GM18502 (cell line): ENCODE measurements around the gene SEC16A.

Experiments used
- ATAC-seq: cut with Tn5 transposase; IDR thresholded peaks from one replicate; pipeline ENCODE4 v1.9.1; 2021; ENCODE audit warnings: mild to moderate bottlenecking; ENCODE audit not compliant: unreplicated experiment, poor library complexity

SEC16A gene, protein sequence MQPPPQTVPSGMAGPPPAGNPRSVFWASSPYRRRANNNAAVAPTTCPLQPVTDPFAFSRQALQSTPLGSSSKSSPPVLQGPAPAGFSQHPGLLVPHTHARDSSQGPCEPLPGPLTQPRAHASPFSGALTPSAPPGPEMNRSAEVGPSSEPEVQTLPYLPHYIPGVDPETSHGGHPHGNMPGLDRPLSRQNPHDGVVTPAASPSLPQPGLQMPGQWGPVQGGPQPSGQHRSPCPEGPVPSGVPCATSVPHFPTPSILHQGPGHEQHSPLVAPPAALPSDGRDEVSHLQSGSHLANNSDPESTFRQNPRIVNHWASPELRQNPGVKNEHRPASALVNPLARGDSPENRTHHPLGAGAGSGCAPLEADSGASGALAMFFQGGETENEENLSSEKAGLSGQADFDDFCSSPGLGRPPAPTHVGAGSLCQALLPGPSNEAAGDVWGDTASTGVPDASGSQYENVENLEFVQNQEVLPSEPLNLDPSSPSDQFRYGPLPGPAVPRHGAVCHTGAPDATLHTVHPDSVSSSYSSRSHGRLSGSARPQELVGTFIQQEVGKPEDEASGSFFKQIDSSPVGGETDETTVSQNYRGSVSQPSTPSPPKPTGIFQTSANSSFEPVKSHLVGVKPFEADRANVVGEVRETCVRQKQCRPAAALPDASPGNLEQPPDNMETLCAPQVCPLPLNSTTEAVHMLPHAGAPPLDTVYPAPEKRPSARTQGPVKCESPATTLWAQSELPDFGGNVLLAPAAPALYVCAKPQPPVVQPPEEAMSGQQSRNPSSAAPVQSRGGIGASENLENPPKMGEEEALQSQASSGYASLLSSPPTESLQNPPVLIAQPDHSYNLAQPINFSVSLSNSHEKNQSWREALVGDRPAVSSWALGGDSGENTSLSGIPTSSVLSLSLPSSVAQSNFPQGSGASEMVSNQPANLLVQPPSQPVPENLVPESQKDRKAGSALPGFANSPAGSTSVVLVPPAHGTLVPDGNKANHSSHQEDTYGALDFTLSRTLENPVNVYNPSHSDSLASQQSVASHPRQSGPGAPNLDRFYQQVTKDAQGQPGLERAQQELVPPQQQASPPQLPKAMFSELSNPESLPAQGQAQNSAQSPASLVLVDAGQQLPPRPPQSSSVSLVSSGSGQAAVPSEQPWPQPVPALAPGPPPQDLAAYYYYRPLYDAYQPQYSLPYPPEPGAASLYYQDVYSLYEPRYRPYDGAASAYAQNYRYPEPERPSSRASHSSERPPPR (N-terminal part only)

DNA sequence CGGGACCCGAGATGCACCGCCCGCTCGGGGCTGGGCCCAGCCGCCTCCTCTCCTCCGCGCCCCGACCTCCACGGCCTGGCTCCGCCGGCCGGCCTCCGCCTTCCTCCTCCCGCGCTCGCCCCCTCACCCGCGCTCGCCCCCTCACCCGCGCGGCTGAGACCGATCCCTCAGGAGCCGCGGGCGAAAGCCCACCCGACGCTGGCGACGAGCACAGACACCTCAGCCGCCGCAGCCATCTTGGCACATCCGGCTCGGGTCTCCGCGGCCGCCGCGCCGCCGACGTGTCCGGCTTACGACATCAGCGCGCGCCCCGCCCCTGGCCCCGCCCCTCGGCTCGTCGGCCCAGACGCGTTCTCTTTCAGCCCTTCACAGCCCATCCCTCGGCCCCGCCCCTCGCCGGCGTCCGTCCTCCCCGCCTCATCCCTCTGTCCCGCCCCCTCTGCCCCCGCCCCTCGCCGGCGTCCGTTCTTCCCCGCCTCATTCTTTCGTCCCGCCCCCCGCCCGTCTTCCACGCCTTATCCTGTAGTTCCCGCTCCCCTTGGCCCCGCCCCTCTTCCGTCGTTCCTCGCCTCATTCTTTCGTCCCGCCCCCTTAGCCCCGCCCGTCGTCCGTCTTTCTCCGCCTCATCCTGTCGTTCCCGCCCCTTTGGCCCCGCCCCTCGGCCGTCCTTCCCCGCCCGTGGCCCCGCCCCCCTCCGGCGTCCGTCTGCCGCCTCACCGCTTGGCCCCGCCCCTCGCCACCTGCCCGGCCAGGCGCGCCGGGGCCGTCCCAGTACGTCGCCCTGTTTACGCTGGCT, at the start of gene SEC16A:
Gene SEC16A (minus strand): TSS at position 248 of the 796 bp plus-strand sequence. CDS start 5,425 bp downstream, outside the sequence.
- ATAC-seq = peak; percentile 59

DNA sequence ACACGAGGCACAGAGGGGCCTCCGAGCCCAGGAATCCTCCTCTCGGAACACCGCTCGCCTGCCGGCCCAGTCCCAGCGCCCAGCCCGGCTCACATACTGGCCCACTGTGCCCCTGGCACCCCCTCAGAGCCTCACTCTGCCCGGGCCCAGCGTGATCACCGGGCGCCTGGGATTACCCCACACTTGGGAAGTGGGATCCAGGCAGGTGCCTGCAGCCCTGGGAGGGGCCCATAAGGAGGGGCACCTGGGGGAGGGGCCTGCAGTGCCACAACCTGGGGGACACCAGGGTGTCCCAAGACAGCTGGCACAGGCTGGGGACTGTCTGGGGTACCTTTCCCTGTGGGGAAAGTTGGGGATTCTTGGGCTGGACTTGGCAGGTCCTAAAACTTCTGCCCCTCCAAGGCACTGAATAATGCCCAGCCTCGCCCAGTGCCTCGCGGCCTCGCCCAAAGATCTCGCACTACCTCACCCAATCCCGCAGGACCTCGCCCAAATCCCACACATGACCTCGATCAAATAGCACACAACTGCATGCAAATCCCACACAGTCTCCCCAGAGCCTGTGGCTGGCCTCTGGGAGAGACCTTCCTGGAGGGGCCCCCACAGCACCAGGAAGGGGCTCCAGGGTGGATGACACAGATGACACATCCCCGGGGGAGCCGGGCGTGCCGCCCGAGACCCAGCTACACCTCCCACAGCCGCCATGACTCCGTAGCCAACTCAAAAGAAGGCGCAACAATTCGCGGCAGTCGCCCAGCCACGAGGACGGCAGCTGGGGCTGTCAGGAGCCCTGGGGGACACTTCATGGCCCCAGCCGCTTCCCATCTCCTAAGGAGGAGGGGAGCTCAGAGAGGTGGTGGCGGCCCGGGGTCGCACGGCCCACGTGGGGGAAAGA, 49.3 kb upstream of the SEC16A start:
- ATAC-seq = no peak

DNA sequence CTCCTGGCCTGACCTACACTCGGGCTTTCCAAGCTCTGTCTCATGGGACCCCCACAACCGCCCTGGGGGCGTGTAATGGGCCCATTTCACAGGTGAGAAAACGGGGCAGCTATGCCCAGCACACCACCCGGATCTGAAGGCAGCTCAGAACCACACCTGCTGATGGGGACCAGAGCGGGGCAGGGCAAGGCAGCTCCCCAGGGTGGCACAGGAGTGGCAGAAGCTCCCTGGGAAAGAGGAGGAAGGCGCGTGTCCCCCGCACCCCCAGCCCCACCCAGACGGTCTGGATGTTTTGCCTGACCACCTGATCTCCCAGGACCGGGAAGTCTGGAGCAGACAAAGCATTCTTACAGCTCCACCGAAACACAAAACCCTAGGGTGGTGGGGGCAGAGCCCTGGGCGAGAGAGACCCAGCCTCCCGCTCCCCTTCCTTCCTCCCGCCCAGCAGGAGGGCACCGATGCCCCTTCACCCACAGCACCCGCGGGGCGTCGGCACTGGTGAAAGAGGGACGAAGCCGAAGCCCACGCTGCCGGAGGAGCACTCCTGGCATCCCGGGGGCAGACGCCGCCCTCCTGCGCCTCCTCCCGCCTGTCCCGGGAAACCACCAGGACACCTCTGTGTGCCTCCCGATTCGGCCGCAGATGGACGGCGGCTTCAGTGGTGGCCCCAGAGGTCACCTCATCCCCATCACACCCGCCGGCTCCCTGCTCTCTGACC, 48.5 kb upstream of the SEC16A start:
- ATAC-seq = no peak

DNA sequence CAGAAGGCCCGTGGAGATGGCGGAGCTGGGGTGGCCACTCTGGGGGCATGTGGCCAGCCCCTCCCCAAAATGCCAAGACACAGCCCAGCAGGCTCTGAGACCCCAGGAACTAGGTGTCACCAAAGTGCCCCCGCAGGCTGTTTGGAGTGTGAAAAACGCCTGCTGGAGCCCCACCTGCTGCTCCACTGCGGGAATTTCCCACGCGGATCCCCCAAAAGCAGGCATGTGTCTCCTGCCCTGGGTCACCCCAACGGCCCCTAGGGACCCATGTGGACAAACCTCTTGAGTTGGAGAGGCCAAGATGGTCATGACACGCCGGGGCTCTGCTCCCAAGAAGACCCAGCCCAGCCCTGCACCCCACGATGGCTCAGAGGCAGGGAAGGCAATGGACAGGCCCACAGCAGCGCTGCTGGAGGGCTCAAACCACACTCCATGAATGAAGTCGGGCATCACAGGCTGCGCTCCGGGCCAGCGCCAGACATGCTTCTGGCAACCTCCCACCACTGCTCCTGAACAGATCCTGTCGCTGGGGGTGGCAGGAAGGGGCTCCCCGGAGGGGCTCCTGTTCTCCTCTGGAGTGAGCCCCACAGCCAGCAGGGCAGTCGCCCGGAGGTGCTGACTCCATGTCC, 47.7 kb upstream of the SEC16A start:
- ATAC-seq = no peak

DNA sequence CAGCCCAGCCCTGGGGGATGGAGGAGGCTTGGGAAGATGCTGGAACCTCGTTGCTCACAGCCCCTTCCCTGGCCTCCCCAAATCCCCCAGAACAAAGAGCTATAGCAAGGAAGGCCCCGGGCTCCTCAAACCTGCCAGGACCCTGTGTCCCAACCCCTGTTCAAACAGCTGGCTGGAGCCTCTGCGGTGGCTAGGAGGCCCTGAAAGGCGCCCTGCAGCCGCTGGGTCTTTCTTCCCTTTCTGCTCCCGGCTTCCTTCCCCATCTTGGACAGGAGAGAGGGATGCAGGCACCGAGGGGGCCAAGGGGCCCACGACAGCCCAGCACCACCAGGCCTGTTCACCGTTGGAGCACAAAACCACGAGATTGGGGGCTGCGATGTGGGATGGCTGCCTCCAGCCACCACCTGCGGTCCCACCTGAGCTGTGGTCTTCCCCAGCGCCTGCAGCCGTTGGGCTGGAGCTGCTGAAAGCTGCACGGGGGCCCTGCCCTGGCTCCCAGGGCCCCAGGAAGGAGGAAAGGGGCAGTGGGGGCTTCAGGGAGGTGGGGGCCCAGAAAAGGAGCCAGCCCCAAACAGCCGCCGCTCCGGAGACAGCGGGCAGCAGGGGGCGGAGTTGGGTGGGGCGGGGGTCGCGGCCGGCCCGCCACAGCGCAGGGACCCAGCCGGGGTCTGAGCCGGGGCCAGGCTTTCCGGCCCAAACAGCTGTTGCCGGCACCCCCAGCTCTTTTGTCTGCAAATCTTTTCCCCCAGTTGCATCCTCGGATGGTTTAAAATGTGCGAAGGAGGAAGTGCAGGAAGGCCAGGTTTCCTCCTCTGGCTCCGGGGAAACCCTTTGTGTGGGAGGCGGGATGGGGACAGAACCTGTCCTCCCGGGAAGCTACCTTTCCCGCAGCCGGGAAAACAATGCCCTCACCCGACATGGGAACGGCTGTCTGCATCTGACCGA, 46.9 kb upstream of the SEC16A start:
- no peak for ATAC-seq

GRCh38 chr9:136528716-136529341, 46.0 kb upstream of the SEC16A start:
- no peak for ATAC-seq

DNA sequence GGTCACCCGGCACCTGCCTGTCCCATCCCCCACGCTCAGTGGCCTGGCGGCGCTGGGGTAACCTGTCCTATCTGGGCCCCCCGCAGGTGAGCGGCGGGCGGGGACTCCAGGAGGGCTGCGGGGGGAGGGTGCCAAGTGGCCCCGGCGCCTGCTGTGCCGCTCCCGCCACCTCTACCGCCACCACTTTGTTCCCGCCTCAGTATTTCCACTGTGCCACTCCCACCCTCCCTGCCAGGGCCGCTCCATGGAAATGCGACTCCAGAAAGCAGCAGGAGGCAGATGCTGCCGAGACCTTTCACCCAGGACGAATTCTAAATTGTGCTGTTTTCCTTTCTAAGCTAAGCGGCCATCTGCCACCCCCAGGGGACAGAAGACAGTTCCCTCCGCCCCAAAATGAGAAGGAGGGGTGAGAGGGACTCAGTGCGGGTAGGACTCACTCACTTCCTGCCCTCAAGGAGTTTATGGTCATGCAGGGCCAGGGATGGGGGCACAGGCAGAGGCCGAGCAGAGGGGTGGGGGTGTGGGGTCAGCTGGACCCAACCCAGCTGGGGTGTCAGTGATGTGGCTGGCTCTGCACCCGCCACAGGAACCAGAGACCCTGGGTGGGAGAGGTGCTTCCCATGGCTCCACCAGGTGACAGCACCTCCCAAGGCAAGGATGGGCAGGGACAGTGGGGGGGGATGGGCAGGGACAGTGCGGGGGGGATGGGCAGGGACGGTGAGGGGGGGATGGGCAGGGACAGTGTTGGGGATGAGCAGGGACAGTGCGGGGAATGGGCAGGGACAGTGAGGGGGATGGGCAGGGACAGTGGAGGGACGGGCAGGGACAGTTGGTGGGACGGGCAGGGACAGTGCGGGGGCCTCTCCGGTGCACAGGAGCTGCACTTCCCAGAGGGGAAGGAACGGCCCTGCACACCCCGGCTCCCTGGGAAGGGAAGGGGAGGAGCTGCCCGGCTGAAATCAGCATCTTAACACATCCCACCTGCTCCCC, 45.2 kb upstream of the SEC16A start:
- no peak for ATAC-seq

GRCh38 chr9:136527131-136527530, 44.3 kb upstream of the SEC16A start:
- ATAC-seq = no peak

DNA sequence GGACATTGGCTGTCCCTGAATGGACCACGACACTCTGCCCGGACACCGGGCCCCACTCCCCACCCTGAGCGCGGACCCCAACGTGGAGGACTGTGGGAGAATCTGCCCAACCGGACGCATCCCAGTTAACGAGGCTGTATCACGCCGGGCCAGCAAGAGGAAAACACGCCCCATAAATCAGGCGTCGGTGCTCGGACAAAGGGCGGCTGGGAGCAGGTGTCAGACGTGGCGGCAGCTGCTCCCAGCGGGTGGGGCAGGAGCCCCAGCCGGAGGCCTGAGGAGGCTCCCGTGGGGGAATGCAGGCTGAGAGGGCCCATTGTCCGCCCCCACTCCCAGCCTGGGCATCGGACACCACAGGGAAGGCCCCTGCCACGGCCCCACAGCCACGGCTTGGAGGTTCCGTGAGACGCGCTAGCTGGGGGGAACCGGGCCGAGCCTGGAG, 43.8 kb upstream of the SEC16A start:
- no peak for ATAC-seq

- ATAC-seq = no peak
Measured at GRCh38 chr9:136525841-136526499, 43.1 kb upstream of the SEC16A start.

DNA sequence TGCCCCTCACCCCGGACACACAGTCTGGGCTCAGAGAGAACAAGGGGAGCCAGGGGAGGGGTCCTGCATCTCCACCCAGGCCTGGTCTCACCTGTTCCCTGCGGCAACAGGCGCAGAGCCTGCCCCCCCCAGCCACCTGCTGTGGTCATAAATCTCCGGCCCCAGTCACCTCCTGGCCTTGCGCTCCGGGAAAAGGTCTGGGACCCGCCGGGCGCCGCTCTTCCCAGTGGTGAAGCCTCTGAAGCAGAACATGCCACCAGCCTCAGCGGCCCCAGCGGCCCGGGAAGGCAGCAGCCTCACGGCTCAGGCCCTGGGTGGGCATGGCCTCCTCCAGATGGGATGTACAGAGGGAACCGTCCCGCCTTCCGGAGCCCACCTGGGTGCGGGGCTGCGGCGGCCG, 42.4 kb upstream of the SEC16A start:
- ATAC-seq = no peak

DNA sequence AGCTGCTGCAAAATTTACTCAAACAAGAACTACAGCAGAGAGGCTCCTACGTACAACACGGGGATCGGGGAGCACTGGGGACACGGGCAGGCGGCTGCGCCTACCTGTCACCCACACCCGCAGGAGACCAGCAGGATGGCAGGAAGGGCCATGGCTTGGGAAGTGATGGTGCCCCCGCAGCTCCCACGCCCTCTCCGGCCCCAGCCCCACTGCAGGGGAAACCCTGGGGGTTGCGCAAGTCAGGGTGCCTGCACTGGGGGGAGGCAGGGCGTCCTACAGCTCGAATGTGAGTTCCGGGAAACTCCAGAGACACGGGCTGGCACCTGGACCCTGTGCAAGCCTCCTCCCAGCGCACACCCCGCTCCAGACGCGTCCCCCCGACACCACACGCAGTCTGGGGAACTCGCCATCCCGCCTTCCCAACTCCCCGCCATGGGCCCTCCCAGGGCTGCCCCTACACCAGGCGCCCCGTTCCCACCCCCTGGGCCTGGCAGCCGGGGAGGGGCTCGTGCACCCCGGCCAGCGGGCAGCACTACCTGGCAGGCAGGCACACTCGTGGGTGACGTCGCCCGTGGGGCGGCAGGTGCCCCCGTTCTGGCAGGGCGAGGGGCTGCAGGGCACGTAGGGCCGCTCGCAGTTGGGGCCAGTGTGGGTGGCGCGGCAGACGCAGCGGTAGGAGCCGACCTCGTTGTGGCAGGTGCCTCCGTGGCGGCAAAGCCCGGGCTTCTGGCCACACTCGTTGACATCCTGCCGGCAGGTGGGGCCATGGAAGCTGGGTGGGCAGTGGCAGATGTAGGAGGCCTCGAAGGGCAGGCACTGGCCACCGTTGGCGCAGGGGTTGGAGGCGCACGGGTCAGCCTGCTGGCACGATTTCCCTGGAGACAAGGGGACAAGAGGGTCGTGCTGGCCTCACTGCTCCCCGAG, 39.7 kb upstream of the SEC16A start:
- no peak for ATAC-seq

GRCh38 chr9:136521537-136521936, 38.7 kb upstream of the SEC16A start:
- no peak for ATAC-seq
